K562 (cell line): ENCODE data around the gene TEX53. TPM values are rescaled to one million over a fixed set of nuclear protein-coding genes. Genes with fewer than 3 reads are reported as not detected.

Experiments used
- ATAC-seq: fragments of 200-7000 bp; cut with Tn5 transposase; 3 replicates; pipeline ENCODE4 v1.9.1; 2020; ENCODE audit warnings: moderate library complexity
- BruUV-seq: library from RNA; stranded (reverse); fragments of 400-500 nt; replicated peaks from 2 replicates; lab custom pipeline; 2021; lab: Mats Ljungman, UMichigan
- CTCF ChIA-PET: fragments of 300-600 bp; formaldehyde crosslinking; extraction: SDS; loops from one replicate; lab custom pipeline; 2021; ENCODE audit warnings: low intra/inter-chr PET ratio; lab: Yijun Ruan, JAX
- POLR2A ChIA-PET: fragments of 300-600, 350-650 bp; sonication (Branson Sonifier 250); formaldehyde crosslinking; extraction: SDS; loops from one replicate; lab custom pipeline; 2021; ENCODE audit warnings: antibody characterized with exemption, inconsistent platforms; lab: Yijun Ruan, JAX
- DNase-seq, 4 experiments: peaks; one replicate each; pipeline versions ENCODE4 v3.0.0 to v3.0.0-alpha.2; 2011 to 2018; ENCODE audit warnings: low spot score in 3 of 4, mixed read lengths in 3 of 4; ENCODE audit errors: extremely low read depth in 1 of 4
- FAIRE-seq: peaks from 2 replicates; lab custom pipeline; 2011; peaks lifted over from hg19 to GRCh38; lab: Jason Lieb, UNC
- H2AFZ ChIP-seq: 2 replicates; pipeline ENCODE4 v1.6.0; 2011; ENCODE audit warnings: low read depth, low read length, control low read depth, inconsistent platforms
- H3K27ac ChIP-seq: fragments of 200-600 bp; 3 replicates; pipeline ENCODE4 v1.8.0; 2011; ENCODE audit warnings: low read depth, mild to moderate bottlenecking, control low read depth, inconsistent platforms, low read length, moderate library complexity, mixed read lengths; ENCODE audit errors: extremely low read depth
- H3K27me3 ChIP-seq, 2 experiments: fragments of 300-600 bp in 1 of 2; 2 replicates in 1 of 2; 3 replicates in 1 of 2; pipeline versions ENCODE4 v1.6.0 to v1.8.0; 2011; ENCODE audit warnings: inconsistent platforms in 2 of 2, low read length in 2 of 2, mild to moderate bottlenecking in 1 of 2, mixed read lengths in 1 of 2, moderate library complexity in 1 of 2; ENCODE audit not compliant: control insufficient read depth in 2 of 2, insufficient read depth in 2 of 2
- H3K36me3 ChIP-seq: fragments of 300-600 bp; 3 replicates; pipeline ENCODE4 v1.8.0; 2011; ENCODE audit warnings: mild to moderate bottlenecking, low read length, inconsistent platforms; ENCODE audit not compliant: control insufficient read depth, insufficient read depth
- H3K4me1 ChIP-seq, 2 experiments: fragments of 200-600 bp in 1 of 2; replicated peaks in 1 of 2; 2 replicates in 1 of 2; 3 replicates in 1 of 2; pipeline versions ENCODE4 v1.5.1 to v1.8.0; 2011; ENCODE audit warnings: inconsistent platforms in 2 of 2, low read length in 2 of 2, mild to moderate bottlenecking in 1 of 2, mixed read lengths in 1 of 2, moderate library complexity in 1 of 2; ENCODE audit not compliant: control insufficient read depth in 2 of 2, insufficient read depth in 2 of 2
- H3K4me2 ChIP-seq: 2 replicates; pipeline ENCODE4 v1.6.1; 2011; ENCODE audit warnings: low read length, control low read depth, inconsistent platforms, mixed read lengths; ENCODE audit not compliant: insufficient read depth
- H3K4me3 ChIP-seq: fragments of 200-600 bp; sonication (generic), shearing (Covaris generic); 2 replicates; pipeline ENCODE4 v1.5.1; 2016; ENCODE audit warnings: control low read depth, inconsistent platforms
- H3K79me2 ChIP-seq: fragments of 200-600 bp; 3 replicates; pipeline ENCODE4 v1.8.0; 2011; ENCODE audit warnings: low read length, inconsistent platforms; ENCODE audit not compliant: control insufficient read depth, insufficient read depth
- H3K9ac ChIP-seq, 2 experiments: 2 replicates each; pipeline versions ENCODE4 v1.6.0 to v1.6.1; 2011; ENCODE audit warnings: low read depth in 2 of 2, low read length in 2 of 2, control low read depth in 1 of 2, inconsistent platforms in 1 of 2, mild to moderate bottlenecking in 1 of 2, mixed read lengths in 1 of 2; ENCODE audit not compliant: insufficient read depth in 1 of 2
- H3K9me1 ChIP-seq: one replicate; pipeline ENCODE4 v1.6.0; 2011; ENCODE audit warnings: inconsistent platforms, mild to moderate bottlenecking, low read length, moderate library complexity; ENCODE audit not compliant: control insufficient read depth, insufficient read depth
- H3K9me3 ChIP-seq: replicated peaks from 2 replicates; pipeline ENCODE4 v1.5.1; 2011; ENCODE audit warnings: low read depth, low read length, inconsistent platforms; ENCODE audit not compliant: control insufficient read depth, insufficient read depth
- H4K20me1 ChIP-seq: replicated peaks from 2 replicates; pipeline ENCODE4 v1.6.1; 2011; ENCODE audit warnings: low read length, inconsistent platforms, mixed read lengths; ENCODE audit not compliant: control insufficient read depth, insufficient read depth
- FOXK1 ChIP-seq: sonication (generic); formaldehyde crosslinking; IDR thresholded peaks from 2 replicates; pipeline ENCODE4 v1.8.0; 2022; ENCODE audit warnings: missing genetic modification reagents, mild to moderate bottlenecking, borderline replicate concordance
- HNRNPUL1 ChIP-seq: fragments of 200-400 bp; formaldehyde crosslinking; IDR thresholded peaks from 2 replicates; pipeline ENCODE4 v1.6.1; 2017; ENCODE audit warnings: low read length
- MAFK ChIP-seq: IDR thresholded peaks from 2 replicates; pipeline ENCODE4 v1.6.1; 2011; ENCODE audit warnings: low read length, improper control_type of control experiment
- MCM5 ChIP-seq: fragments of 450-650 bp; IDR thresholded peaks from 2 replicates; pipeline ENCODE4 v1.6.1; 2016; ENCODE audit warnings: low read depth
- XRCC5 ChIP-seq: fragments of 200-400 bp; formaldehyde crosslinking; IDR thresholded peaks from 2 replicates; pipeline ENCODE4 v1.6.1; 2017; ENCODE audit warnings: low read depth, mild to moderate bottlenecking, low read length
- ZFX ChIP-seq: sonication (generic); formaldehyde crosslinking; IDR thresholded peaks from 2 replicates; pipeline ENCODE4 v1.8.0; 2022; ENCODE audit warnings: mild to moderate bottlenecking, missing genetic modification reagents, moderate library complexity
- ZNF263 ChIP-seq: sonication (generic); formaldehyde crosslinking; IDR thresholded peaks from 2 replicates; pipeline ENCODE4 v1.8.0; 2022; ENCODE audit warnings: mild to moderate bottlenecking, missing genetic modification reagents, borderline replicate concordance
- WGBS: fragments of 100-300 bp; shearing (Covaris generic); methylation state at CpG from one replicate; pipeline ENCODE4 v1.1.6; 2016; ENCODE audit warnings: low coverage, mixed read lengths; ENCODE audit not compliant: insufficient coverage; ENCODE audit errors: missing lambda C conversion rate; 5-methylcytosine and 5-hydroxymethylcytosine counted together
- in situ Hi-C: fragments of 300-500 bp; cut with MboI; formaldehyde crosslinking; loops from 4 replicates; pipeline ENCODE4 v1.15.0; 2018; ENCODE audit warnings: inconsistent platforms, mixed read lengths
- intact Hi-C: fragments of 100-400 bp; cut with micrococcal nuclease; formaldehyde crosslinking; loops from 2 replicates; pipeline ENCODE4 v1.14.2; 2022
- polyA plus RNA-seq, 8 experiments: library from polyadenylated mRNA; depleted of rRNA in 4 of 8; stranded (reverse) in 5 of 8; unstranded in 3 of 8; fragments of >200 nt; fragmentation: Nextera tagmentation in 2 of 8; fragmentation: Illumina TruSeq in 1 of 8; extraction: Ambion mirVana in 2 of 8; extraction: Trizol in 1 of 8; gene quantifications; 2 replicates each; pipeline versions ENCODE4 v1.2.1 to v1.2.3, GENCODE V29; 2011 to 2014; ENCODE audit warnings: inconsistent platforms in 1 of 8, missing spikeins in 1 of 8
- total RNA-seq, 7 experiments: library from RNA; depleted of rRNA in 6 of 7; stranded (reverse); fragments of >200 nt in 6 of 7; fragmentation: Illumina TruSeq in 2 of 7; extraction: Trizol in 2 of 7; gene quantifications; 2 replicates each; pipeline versions ENCODE4 v1.2.1 to v1.2.3, GENCODE V29; 2011 to 2021; ENCODE audit warnings: low replicate concordance in 1 of 7

The TEX53 gene
- total and polyA plus RNA-seq, 9 of the 15 experiments (the other 6 are each of a cell fraction or from before 2014, with no cell fraction given) = not detected

DNA sequence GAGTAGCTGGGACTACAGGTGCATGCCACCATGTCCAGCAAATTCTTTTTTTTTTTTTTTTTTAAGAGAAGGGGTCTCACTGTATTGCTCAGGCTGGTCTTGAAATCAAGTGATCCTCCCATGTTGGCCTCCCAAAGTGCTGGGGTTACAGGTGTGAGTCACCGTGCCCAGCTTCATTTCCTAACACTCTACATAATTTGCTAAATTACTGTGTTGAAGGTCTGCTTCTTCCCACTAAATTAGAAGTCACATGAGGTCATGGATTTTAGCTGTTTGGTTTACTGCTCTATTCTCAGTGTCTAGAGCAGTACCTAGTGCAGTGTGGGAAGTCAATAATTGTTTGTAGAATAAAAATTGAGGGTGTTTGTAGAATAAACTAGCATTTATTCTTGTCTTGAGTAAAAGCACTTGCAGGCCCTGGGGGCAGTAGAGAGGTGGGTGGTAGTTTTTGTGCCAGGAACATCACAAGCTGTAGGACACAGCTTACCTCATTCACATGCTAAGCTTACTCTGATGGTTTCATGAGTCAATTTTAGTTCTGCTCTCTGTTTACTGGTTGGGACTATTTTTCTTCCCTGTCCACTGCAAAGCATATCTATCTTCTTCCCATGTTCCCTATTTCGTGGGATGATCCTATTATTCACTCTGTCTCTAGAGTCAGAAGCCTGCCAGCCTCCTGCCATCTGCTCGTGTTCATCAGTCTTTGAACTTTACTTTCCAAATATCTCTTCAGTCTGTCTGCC is 17.4 kb upstream of the TEX53 start:
- no peak for DNase-seq
- TF ChIP-seq MCM5 (no peak), XRCC5 (no peak), FOXK1 (CRISPR knock-in tag) (no peak), MAFK (no peak), HNRNPUL1 (no peak), ZNF263 (CRISPR knock-in tag) (no peak), ZFX (CRISPR knock-in tag) (no peak)
- intact Hi-C loops = no loop called here
- CTCF ChIA-PET = no interaction called here
- Histone ChIP-seq H3K79me2 (no peaks in the 10 kb centered on the region), H3K9me3 (no peaks in the 10 kb centered on the region), H3K9me1 (no peaks in the 10 kb centered on the region), H3K27ac (no peak overlapping the region), H3K27me3 (peaks cover 4% of the 10 kb centered on the region in 2 experiments; a peak in 3 of 5 replicates), H3K4me3 (no peak overlapping the region), H4K20me1 (no peaks in the 10 kb centered on the region), H2AFZ (no peak overlapping the region), H3K36me3 (no peaks in the 10 kb centered on the region), H3K9ac (no peak overlapping the region), H3K4me1 (peaks cover 0 to 3% of the 10 kb centered on the region in 2 experiments; a peak in 1 of 5 replicates), H3K4me2 (no peak overlapping the region)
- no peak for ATAC-seq
- no peak for FAIRE-seq
- POLR2A ChIA-PET = interaction anchor here (1.1 to 1.4 kb wide), 2 partner anchors 9 to 12 kb away, joined by 3 read pairs; no protein-coding TSS in a partner anchor
- BruUV-seq = no TSS peak
- WGBS = 0% methylated on average over 3 of the region's 3 CpGs
- in situ Hi-C loops = loop anchor here (5.0 kb wide), 1 partner anchor 337 kb away; no protein-coding TSS in a partner anchor
